GM21447 (cell line): ENCODE results near the gene DBN1.

ENCODE experiments used
- ATAC-seq: cut with Tn5 transposase; IDR thresholded peaks from one replicate; pipeline ENCODE4 v1.9.1; 2021; ENCODE audit not compliant: unreplicated experiment

DBN1 gene

DNA sequence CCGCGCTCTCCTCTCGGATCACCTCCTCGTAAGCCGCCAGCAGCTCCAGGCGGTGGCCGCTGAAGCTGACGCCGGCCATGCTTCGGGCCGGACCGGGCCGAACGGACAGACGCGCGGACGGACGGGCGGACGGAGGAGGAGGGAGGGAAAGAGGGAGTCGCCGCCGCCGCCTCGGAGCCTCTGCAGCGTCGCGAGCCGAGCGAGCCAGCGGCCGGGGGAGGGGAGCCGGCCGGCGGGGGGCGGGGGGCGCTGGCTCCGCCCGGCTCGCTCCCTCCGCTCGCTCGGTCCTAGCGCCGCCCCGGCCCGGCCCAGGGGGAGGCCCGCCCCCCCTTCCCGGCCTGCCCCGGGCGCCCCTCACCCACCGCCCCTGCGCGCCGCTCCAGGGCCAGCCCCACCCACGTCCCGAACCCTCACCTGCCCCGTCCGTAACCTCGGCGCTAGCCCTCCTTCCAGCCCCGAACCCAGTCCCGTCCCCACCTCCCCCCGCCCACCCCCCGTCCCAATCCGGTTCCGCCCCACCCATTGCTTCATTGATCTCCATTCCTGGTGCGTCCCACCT, at the start of gene DBN1:
Gene DBN1, minus strand, starts transcription at position 192 of the 559 bp plus-strand sequence. Its CDS starts 113 bp downstream, at position 79.
- ATAC-seq, result no peak

DNA sequence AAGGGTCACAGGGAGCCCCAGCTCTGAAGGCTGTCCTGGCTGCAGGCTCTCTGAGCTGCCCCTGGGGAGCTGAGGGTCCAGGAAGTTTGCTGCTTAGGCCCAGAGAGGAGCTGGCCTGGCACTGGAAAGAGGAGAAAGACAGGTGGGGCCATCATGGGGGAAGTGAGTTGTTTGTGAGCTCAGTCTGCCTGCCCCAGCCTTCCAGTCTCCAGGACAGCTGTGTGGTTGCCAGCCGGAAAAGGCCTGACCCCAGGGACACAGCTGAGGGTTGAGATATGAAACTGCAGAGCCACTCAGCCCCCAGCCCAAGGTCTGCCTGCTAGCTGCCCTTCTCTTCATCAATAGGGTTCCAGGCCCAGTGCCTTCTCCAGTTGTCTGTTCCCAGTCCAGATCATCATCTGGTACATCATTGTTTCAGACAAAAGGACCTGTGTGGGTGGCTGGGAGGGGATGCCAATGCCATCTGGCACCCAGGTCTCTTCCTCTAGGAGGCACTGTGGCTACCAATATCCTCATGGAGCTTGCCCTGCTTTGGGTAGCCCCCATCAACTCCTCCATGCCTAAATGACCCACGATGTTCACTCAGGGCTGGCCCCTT, 47.6 kb upstream of the DBN1 start:
- no peak for ATAC-seq

DNA sequence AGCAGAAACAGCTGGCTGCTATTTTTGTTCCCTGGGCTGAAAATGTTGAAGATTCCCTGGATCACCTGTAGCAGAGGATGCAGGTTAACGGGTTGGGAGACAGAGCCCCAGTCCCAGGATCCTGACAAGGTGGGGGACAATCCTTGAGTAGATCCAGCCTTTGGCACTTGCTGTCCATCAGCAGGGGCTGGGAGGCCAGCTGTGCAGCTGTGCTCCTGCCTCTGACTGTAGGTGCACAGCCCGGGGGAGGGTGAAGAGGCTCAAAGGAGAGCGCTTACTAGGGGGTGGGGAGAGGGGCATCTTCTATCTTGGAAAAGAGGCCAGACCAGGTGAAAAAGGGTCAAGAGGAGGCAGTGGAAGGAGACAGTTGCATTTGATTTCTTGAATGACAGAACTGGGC, 46.8 kb upstream of the DBN1 start:
- no peak for ATAC-seq

DNA sequence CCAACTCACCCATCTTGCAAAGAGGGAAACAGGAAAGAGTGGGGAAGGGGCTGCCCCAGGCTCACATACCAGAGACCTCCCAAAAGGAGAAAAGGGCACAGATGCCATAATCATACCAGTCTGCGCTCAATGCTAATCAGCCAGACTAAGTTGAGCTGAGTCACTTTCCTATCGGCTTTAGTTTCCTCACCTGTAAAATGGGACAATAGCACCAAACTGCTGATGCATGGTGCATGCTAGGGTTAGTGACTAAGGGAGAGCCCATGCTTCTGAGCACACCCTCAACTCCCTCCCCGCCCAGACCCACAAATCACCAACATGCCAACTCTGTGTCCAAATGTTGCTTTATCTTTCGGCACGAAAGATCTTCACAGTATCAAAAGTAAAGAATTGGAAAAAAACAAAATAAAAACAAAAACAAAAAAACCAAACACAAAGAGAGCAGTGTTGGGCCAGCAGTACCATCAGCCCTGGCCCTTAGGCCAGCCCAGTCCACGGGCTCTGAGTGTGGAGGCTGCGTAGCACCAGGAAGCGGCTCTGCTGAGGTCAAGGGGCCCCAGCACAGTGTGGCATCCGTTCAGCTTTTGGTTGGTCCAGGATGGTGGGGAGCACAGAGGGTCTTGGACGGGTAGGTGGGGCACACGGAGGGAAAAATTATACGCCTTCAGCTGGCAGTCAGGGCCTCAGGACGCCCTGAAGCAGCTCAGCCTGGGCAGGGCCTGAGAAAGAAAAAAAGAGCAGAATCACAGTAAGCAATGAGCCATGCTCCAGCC, 46.2 kb upstream of the DBN1 start:
- no peak for ATAC-seq

DNA sequence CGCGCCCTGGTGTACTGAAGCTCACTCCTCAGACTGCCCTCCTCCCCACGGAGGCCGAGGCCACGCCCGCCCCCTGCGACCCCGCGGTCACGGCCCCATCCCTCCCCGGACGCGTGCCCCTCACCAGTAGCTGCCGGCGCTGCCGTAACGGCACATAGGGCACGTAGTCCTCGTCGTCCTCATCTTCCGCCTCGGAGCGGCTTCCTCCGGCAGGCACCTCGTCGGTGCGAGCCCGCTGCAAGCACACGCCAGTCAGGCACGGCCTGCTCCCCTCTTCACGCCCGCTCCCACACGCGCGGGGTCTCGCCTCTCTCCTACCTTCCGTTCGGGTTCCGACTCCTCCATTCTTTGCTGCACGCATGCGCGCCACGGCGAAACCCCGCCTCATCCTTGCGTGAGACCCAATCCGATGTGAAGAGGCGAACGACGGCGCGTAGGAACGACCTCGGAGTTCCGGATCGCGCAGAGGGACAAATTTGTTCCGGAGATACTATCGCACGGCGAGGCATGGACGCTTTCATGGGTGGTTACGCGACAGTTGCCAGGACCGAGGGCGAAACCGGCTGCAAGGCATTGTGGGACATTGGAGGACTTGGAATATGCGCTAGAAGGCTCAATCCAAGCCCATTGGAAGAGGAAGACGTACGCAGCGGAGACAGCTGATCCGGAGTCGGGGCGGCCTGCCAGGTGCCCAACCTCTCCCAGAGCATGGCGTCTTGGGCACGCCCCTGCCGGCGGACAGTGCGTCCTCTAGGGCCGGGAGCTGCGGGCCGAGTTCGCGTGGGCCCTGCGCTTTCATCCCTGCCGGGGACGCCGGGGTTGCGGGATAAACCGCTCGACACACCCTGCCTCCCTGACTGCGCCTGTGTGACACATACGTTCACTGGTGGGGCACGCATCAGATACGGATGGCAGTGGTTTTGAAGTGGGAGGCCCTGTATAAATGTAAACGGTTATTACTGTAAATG, 43.5 kb upstream of the DBN1 start, which contains the start of gene DDX41:
Gene DDX41, minus strand, starts transcription at position 361 of the 968 bp plus-strand sequence. Its CDS starts 16 bp downstream, at position 345.
- peak; percentile 84 for ATAC-seq

DNA sequence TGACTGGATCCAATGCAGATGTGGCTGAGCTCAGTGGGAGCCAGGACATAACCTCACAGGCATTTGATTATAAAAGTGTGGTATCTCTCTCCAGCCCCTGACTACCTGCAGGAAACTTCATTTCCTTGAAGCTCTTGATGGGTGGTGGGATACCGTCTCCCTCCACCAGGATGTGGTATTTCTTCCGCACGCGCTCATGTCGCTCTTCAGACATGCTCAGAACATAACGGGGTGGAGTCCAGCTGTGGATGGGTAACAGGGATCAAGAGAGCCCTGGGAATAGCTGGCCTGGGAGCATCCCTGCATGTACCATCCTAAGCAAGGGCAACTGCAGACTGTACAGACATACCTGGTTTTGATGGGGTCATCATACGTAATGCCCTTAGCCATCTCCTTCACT, 42.1 kb upstream of the DBN1 start:
- ATAC-seq, result no peak

DNA sequence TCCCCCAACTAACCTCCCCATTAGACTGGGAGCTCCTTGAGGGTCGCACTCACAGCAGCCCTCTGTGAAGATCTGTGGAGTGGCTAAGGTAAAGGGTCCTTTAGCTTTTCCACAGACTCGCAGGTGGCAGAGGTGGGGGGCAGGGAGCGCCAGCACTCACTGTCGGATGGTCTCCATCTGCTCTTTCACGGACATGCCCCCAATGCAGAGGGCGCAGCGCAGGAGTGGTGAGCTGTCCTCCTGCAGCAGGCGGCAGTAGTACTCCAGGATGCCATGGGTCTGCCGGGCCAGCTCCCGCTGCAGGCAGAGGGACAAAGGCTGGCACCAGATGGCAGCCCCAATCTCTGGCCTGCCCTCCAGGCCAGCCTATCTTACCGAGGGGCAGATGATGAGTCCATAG, 41.1 kb upstream of the DBN1 start:
- ATAC-seq, result no peak

DNA sequence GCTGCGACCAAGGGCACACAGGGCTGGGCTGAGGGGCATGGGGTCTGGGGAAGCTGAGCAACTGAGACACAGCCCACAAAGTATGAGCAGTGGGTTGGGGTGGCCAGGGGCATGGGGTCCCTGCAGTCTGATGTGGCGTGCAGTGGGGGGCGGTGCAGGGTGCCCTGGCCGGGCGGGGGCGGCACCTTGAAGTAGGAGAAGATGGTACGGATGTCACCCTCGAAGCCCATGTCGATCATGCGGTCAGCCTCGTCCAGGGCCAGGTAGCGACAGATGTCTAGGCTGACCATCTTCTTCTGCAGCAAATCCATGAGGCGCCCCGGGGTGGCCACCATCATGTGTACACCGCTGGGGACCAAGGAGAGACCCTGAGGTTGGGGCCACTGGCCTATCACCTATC, 40.1 kb upstream of the DBN1 start:
- ATAC-seq, result no peak

DNA sequence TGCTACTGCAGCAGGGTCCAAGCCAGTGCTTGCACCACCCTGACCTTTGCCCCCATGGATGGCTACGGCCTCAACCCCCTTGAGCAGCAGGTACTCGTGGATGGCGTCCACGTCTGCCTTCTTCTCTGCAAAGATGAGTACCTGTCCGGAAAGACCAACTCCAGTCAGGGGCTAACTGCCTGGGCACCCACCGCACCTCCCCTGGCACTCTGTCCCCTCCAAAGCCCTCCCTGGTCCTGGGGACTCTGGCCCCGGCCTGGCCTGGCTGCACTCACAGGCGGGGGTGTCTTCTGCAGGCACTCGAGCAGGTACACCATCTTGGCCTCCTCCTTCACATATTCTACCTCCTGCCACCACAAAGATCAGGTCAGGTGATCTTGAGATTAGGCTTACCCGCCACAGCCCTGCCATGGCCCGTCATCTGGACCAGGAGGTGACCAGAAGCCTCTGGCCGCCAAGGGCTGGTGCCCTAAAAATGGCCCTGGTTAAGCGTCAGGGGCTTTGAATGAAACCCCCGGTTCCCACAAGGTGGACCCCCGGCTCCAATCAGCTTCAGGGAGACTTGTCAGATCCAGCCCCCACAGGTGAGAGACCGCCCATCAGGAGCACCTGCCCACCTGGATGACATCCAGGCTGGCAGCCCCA, 39.4 kb upstream of the DBN1 start:
- no peak for ATAC-seq

DNA sequence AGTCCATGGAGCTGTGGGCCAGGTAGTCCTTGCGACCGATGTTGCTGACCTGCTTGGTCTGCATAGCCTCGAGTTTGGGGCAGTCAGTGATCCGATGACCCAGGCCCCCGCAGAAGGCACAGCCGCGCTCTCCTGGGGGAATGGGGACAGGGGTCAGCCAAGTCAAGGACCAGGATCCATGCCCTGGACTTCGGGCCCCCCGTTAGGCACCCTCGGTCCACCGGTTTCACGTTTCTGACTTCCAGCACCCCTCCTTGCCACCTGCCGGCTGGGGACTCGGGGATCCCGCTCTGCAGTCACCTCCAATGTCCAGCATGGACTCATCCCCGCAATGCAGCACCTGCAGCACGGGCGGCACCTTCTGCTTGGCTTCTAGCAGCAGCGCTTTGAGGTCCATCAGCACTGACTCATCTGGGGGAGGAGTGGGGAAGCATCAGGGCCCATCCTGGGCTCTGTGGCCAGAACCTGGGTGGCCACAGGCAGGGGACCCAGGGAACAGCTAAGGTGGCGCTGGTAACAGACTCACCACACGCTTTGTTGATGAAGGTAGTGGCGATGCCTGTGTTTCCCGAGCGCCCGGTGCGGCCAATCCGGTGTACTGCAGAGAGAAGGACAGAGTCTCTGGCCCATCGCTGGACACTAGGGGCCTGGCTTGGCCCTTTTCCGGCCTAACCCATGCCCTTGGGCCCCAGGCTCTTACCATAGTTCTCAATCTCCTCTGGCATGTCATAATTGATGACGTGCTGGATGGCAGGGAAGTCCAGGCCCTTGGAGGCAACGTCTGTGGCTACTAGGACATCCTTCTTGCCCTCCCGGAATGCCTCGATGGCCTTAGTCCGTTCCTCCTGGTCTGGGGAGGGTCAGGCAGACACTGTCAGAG, 38.6 kb upstream of the DBN1 start:
- no peak for ATAC-seq

DNA sequence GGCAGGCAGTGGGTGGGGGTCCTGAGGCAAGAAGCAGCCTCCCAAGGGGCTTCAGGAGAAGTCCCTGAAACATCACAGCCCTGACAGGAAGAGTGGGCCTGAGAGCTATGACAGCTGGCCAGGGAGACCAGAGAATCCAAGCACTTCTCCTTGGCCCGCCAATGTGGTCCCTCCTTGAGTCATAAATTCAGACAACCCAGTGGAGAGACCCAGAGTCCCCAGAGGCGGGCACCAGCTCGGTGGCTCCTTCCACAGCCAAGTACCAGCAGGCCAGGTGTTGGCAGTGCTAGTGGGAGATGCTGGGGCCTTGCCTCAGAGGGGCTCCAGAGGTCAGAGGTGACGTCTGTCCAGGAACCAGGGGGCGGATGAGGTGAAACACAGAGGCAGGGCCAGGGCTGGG, 37.7 kb upstream of the DBN1 start:
- ATAC-seq, result no peak

DNA sequence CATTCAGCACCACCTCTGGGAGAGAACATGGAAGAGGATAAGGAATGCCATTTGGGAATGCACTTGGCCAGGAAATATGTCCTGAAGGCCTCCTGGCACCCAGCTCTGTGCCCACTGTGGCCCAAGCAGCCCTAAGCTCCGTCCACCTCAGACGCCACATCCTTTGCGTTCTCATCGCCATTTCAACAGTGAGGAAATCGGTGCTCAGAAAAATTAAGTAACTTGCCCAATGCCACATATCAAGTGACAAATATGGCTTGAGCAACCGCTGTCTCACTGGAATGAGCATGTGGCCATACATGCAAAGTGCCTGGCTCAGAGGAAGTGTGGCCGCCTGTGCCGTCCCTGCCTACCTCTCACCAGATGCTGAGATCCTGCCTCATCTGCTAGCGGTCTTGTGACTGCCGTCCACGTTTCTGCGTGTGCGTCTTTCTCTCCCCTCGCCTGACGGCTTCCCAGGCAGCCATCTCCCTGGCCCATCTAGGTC, 37.2 kb upstream of the DBN1 start:
- peak; percentile 39 for ATAC-seq

DNA sequence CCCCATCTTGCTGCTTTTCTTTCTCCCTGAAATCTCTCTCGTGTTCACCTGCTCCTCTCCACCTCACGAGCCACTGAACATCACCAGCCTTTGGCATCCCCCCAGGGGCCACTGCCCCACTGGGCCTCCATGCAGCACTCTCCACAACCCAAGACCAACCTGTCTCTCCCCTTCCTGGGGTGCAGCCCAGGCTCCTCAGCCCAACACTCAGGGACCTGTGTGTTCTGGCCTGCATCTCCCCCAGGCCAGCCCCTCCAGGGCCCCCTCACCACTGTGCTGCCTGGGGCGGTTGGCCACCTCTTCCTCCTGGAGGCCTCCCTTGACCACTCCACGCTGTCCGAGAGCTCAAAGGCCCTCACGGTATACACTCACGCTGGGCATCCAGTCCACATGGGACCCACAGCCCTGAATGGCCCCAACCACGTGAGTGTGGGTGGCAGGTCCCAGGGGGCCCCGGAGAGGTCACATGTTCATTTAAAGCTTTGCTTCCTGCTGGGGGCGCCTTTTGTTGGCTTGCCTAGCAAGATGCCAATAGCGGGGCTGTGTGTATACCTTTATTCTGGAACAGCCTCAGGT, 36.6 kb upstream of the DBN1 start:
- peak; percentile 39 for ATAC-seq

DNA sequence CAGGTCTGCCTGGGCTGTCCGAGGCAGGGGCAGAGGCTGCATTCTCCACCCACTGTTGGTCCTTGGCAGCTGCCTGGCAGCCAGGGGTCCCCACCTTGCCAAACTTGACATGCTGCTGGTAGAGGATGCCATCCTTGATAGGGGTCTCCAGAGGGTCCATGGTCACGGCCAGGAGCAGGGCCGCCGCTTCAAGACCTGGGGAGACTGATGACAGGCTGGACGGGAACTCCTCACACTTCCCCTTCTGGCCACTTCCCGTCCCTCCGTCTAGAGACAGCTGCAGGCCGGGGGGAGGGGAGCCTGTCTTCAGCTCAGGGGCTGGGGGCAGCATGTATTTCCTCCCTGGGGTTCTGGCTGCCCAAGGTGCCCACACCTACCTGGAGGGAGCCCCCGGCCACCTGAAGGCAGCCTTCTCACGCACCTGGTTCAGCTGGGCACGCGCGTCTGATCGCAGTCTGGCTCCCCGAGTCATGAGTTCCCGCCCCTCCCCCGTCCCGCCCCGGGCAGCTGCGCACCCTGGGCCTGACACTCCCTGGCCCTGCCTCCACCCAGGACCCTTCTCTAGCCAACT, 36.0 kb upstream of the DBN1 start, which contains the start of gene DOK3:
Gene DOK3, minus strand, starts transcription at position 446 of the 571 bp plus-strand sequence. Its CDS starts 286 bp downstream, at position 160.
- ATAC-seq, result peak; percentile 32

DNA sequence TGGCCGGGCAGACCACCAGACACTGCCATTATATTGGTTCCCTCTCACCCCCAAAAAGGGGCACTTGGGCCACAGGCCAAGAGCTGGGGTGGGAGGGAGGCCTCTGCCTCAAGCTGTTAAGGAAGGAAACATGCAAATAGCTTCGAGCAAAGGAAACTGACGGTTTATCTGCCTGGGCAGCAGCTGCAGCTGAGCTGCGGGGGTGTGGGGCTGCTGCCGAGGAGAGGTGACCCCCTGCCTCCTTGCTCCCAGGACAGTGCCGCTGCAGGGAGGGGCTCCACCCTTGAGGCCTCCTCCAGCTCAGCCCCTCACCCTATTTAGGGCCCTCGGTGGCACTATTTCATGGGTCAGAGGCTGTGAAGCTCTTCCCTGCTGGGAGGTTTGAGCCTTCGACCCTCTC, 35.4 kb upstream of the DBN1 start:
- peak; percentile 35 for ATAC-seq

DNA sequence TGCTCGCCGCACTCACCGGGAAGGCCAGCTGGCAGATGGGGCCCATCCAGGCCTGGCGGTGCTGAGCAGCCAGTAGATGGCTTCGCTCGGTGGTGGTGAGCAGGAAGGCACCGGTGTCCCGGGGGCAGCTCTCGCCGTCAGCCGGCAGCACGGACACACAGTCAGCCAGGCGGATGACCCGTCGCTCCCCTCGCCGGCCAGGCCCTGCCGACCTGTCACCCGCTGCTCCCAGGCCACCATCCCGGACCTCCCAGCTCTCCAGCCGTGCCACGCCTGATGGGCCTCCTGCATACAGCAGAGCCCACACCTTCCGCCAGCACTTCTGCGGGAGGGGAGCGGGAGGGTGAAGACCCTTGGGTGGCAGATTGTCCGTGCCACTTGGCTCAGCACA, 34.8 kb upstream of the DBN1 start:
- no peak for ATAC-seq

DNA sequence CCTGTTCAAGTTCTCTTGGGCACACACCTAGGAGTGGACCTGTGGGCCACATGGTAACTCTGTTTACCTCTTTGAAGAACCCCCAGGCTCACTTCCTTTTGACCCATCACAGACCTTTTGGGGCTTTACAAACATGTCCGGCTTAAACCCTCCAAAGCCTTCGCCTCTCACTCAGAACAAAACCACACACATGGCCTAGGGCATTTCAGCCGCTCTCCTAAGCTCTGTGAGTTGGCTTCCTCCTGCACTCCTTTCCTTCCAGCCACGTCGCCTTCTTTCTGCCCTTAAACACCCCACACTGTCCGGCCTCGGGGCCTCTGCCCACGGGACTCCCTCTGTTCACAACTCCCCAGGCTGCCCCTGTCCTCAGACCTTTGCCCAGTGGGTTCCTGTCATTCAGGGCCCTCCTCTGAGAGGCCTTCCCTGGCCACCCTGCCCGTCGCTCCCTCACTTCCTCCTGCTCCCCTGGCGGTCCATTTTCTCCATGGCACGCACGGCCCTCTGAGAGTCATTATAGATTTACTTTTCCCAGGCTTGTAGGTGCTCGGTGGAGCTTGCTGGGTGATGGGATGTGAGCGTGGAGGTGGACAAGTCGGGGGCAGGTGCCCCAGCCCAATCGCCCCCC, 34.3 kb upstream of the DBN1 start:
- ATAC-seq, result no peak

DNA sequence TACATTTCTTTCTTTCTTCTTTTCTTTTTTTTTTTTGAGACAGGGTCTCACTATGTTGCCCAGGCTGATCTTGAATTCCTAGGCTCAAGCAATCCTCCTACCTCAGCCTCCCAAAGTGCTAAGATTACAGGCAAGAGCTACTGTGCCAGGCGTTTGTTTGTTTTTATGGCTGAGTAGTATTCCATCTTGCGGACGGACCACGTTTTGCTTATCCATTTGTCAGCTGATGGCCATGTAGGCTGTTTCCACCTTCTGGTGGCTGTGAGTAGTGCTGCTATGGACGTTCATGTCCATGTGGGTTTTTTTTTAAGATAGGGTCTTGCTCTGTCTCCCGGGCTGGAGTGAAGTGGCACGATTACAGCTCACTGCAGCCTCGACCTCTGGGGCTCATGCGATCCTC, 33.7 kb upstream of the DBN1 start:
- no peak for ATAC-seq
